HG02840 (cell line): ENCODE measurements around the gene CCR3.

Experiments used
- ATAC-seq: cut with Tn5 transposase; IDR thresholded peaks from one replicate; pipeline ENCODE4 v1.9.1; 2021; ENCODE audit warnings: mild to moderate bottlenecking, moderate library complexity, moderate number of reproducible peaks; ENCODE audit not compliant: unreplicated experiment, low FRiP score

Gene CCR3

DNA sequence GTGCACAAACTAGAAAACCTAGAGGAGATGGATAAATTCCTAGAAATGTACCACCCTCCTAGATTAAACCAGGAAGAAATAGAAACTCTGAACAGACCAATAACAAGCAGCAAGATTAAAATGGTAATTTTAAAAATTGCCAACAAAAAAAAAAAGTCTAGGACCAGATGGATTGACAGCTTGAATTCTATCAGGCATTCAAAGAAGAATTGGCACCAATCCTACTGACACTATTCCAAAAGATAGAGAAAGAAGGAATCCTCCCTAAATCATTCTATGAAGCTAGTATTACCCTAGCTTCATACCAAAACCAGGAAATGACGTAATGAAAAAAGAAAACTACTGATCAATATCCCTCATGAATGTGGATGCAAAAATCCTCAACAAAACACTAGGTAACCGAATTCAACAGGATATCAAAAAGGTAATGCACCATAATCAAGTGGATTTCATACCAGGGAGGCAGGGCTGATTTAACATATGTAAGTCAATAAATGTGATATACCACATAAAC lies 24.0 kb upstream of the CCR3 start:
- ATAC-seq: no peak

- no peak for ATAC-seq
Observed at GRCh38 chr3:46221391-46221790, 20.9 kb upstream of the CCR3 start.

DNA sequence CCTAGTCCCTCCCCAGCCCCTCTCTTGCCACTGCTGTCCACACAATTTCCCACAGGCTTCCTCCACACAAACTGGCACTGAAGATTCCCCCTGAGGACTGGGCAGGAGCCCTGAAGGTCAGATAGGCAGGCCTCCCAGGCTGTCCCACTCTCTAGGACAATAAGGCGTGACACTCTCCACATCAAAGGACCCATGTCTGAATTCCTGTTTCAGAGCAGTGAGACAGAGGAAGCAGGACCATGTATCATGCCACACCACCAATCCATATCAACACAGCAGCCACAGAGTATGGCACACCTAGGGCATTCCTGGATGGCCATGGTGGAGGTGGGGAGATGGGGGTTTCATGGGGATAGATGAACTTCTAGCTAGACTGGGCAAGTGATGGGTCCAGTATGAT lies 20.3 kb upstream of the CCR3 start:
- no peak for ATAC-seq

- ATAC-seq: no peak
Observed at GRCh38 chr3:46222435-46223161, 19.7 kb upstream of the CCR3 start.

GRCh38 chr3:46228260-46229242 lies 13.7 kb upstream of the CCR3 start:
- no peak for ATAC-seq

DNA sequence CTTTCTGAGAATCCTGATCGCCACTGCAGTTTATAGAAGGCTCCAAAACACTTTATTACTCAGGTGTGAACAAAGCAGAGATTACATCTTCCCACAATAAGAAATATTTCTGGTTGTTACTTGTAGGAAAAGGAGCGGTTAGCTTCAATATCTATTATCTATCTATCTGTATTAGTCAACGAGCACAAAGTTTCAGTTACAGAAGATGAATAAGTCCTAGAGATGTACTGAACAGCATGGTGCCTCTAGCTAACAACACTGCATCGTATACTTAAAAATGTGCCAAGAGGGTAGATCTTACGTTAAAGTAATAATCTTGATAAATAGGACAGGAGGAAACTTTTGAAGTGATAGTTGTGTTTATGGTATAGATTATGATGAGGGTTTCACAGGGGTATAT lies 10.9 kb upstream of the CCR3 start:
- no peak for ATAC-seq

DNA sequence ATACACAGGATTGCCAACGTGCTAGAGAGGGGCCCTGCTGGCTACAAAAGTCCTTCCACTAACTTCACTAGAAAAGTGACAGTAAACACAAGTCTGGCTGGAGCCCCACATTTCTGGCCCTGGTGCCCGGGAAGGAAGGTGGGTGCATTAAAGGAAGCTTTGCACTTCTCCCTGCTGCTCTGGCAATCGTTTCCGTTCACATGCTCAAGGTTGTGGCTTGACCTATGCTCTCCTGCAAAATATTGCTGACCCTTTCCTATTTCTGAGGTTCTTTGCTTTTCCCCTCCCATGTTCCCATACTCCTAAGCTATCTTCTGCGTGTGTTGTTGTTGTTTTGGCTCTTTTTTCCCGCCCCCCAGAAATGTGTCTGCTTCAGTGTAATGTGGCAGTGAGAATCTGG lies 9.1 kb upstream of the CCR3 start:
- ATAC-seq: no peak

- no peak for ATAC-seq
Observed at GRCh38 chr3:46235425-46235824, 6.8 kb upstream of the CCR3 start.

- ATAC-seq: no peak
Observed at GRCh38 chr3:46236294-46237054, 5.8 kb upstream of the CCR3 start.

DNA sequence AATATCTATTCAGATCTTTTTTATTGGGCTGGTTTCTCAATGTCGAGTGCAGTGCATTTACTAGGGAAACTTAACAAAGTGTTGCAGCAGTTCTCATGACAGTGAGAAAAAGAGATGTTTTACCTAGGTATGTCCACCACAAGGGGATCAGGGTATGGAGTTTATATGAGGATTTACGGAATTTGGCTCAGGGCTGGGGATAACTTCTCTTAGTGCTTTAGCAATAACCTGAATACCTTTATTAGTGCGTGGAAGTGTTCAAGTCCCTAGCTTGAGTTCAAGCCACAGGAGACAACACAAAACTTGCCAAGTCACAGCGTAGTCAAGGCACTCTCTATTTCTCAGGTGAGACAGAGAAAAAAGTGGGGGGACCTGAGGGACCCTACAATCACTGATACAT lies 3.9 kb upstream of the CCR3 start:
- ATAC-seq: no peak

- ATAC-seq: no peak
Observed at GRCh38 chr3:46239301-46239938, 2.8 kb upstream of the CCR3 start.

DNA sequence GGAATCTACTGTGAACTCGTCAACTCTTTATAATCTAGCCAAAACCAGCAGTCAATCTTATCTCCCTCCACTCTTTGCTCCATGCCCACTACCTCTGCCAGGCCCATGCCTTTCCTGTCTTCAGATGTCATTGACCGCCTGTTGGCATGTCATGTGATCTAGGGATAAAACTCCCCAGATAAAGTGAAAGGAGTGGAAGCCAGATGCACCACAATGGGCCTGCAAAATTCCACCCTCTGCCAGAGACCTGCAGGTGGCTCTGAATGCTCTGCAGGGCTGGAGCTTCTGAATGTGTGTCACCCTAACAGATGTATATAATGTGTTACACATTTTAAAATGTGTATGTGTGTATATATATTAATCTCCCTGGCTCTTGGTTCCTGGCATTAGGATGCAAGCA lies 2.3 kb upstream of the CCR3 start:
- no peak for ATAC-seq

DNA sequence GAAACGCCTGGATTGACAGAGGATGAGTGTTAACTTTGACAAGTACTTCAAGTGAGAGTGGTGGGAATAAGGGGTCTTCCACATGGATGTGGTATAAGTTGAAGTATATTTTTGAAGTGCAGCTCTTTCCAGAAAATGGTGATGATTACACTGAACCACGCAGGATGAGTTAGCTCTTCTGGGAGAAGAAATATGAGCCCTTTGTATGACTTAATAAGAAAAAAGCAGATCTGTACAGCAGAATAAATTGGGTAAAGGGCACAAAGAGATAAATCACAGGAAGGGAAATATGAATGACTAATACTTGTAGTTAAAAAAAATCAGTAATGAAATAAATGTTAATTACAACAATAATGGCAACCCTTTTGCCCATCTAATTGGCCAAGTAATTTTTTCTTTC lies 1.3 kb downstream of the CCR3 start:
- no peak for ATAC-seq

DNA sequence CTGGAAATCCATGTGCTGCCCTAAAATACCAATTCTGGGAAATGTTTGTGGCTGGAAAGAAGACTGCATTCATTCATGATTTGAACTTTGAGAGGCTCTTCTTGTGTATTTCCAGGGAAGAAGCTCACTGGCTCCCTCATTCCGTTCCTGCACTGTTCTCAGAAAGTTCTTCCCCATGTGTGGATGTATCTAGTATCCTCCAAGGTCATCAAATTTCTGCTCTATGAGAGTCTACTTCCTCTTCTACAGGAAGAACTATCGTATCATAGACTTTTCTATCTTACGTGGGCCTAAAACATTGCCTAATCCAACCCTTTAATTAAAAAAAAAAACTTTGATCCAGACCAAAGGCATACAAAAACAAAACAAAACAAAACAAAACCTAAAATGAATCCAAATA lies 2.9 kb downstream of the CCR3 start:
- no peak for ATAC-seq

GRCh38 chr3:46252980-46253379 lies 10.7 kb downstream of the CCR3 start:
- no peak for ATAC-seq

GRCh38 chr3:46258525-46258924 lies 16.3 kb downstream of the CCR3 start:
- ATAC-seq: no peak

DNA sequence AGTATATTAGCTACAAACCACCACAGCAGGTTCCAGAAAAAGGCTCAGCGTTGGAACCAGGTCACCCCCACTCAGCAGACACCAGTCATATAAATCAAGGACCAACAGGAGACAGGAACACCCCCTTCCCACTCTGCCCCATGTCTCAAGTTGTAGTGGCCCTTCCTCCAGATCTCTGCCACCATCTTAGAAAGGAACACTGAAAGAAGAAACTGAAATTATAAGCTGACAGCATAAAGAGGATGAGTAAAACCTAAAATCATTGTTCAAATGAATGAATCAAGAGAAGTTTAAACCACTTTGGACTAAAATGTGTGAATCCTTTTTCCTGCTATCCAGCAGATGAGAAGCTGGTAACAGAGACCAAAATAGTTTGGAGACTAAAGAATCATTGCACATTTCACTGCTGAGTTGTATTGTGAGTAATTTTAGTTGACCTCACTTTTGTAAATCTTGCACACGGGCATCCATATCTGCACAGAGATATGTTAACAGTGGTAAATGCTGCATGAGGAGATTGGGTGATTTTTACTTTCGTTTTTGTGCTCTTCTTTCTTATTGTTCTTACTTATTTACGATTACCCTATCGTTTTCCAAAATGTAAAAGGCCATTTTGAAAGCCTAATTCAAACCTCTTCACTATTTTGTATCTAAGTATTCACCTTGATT lies 19.8 kb downstream of the CCR3 start:
- no peak for ATAC-seq

DNA sequence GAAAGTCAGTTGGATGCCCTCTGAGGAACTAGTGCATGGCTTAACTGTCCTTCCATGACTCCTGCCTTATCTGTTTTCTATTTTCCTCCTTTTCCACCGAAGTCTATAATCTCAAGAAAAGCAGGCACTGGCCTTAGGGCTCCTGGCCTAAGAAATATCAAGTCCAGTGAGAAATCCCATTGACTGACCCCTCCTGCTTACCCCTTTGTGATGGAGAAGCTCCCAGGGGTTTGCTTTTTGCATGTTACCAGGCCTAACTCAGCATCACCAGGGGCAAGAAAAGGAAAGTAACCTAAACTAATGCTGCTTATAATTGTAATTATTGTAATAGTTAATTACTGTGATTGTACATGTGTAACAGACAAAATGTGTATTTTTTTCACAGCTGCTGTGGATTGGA lies 21.7 kb downstream of the CCR3 start:
- ATAC-seq: no peak

DNA sequence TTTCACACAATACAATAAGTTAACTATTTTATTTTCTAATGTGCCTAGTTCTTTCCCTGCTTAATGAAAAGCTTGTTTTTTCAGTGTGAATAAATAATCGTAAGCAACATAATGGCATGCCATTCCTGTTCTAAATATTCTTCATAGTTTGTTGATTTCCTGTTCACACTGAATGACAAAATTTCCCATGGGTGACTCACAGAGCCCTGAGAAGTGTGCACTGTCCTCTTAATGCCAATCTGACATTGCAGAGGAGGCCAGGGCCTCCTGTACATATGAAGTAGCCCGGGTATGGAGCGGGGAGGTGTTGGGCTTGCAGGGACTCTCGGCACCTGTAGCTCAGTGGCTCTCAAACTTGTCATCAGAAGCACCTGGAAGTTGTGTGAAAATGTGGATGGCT lies 24.3 kb downstream of the CCR3 start:
- no peak for ATAC-seq

GRCh38 chr3:46269556-46269955 lies 27.3 kb downstream of the CCR3 start:
- ATAC-seq: no peak
